Activated CD8-positive, alpha-beta T cell treated with anti-CD3 and anti-CD28 coated beads for 36 hours (primary cell): Measurements from ENCODE around the gene GSS. TPM values are rescaled to one million over a fixed set of nuclear protein-coding genes. Genes with fewer than 3 reads are reported as not detected.

Experiments used
- ATAC-seq: fragments of 200-7000 bp; cut with Tn5 transposase; one replicate; pipeline ENCODE4 v1.10.0; 2021; ENCODE audit warnings: mild to moderate bottlenecking, moderate library complexity
- CTCF ChIA-PET: fragments of 350-600 bp; sonication (Branson Sonifier 250); formaldehyde crosslinking; loops from one replicate; lab custom pipeline; 2021; ENCODE audit warnings: antibody characterized with exemption; lab: Charles Lee
- POLR2A ChIA-PET: fragments of 350-600 bp; sonication (Branson Sonifier 250); formaldehyde crosslinking; loops from one replicate; lab custom pipeline; 2021; ENCODE audit warnings: antibody characterized with exemption; lab: Charles Lee
- DNase-seq: peaks from one replicate; pipeline ENCODE4 v3.0.0-alpha.2; 2020
- H3K27ac Mint-ChIP-seq: one replicate; pipeline ENCODE4 v1.8.0; 2021; ENCODE audit warnings: mild to moderate bottlenecking, mixed read lengths
- H3K27me3 Mint-ChIP-seq: one replicate; pipeline ENCODE4 v1.8.0; 2021; ENCODE audit warnings: mixed read lengths
- H3K36me3 Mint-ChIP-seq: one replicate; pipeline ENCODE4 v1.8.0; 2021; ENCODE audit warnings: low read depth, mixed read lengths
- H3K4me1 Mint-ChIP-seq: one replicate; pipeline ENCODE4 v1.8.0; 2021; ENCODE audit warnings: low read depth, mixed read lengths
- H3K4me3 Mint-ChIP-seq: one replicate; pipeline ENCODE4 v1.8.0; 2021; ENCODE audit warnings: mild to moderate bottlenecking, moderate library complexity, mixed read lengths
- H3K9me3 Mint-ChIP-seq: one replicate; pipeline ENCODE4 v1.8.0; 2021; ENCODE audit warnings: mixed read lengths
- CTCF ChIP-seq: fragments of 200-600 bp; IDR thresholded peaks from one replicate; pipeline ENCODE4 v1.8.0; 2022; ENCODE audit warnings: antibody characterized with exemption, mild to moderate bottlenecking
- intact Hi-C: fragments of 100-400 bp; cut with micrococcal nuclease; formaldehyde crosslinking; loops from one replicate; pipeline ENCODE4 v1.10.0; 2022
- total RNA-seq, 2 experiments: library from RNA; stranded (reverse); gene quantifications; one replicate each; pipeline ENCODE4 v1.2.3, GENCODE V29; 2021

The GSS gene
- total RNA-seq, 2 experiments from 2014 or later = 50.9 to 52.7 TPM

DNA sequence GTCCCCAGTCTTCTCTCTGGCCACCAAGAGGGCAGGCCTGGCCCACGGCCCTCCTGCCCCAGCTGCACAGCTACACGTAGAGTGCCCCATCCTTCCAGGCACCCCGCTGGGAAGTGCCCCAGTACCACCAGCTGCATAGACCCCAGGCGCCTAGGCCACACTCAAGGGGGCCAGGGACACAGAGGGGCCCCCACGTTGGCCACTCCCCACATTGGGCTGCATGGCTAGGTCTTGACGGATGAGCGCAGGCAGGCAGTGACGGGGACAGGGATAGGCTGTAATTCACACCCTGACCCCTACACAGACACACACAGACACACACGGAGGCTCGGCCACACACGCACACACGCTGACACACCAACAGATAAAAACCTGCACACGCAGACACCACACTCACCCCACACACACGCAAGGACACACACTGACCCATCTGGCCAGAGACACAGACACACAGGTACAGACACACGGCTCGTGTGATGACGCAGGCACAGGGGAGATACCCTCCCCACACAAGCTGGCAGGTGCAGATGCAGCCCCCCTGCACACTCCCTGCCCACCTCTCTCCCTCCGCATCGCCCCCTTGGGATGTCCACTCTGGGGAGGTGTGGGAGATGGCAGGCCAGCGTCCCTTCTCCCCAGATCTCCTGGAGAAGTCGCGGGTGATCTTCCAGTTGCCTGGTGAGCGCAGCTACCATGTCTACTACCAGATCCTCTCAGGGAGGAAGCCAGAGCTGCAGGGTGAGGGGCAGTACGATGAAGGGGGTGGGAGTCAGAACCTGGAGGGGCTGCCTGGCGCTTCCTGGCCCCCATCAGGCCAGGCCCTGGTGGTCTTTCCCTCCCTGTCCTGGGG is 30.1 kb upstream of the GSS start:
- H3K27ac Mint-ChIP-seq = no peak overlapping the region

GRCh38 chr20:34984756-34985261 is 29.2 kb upstream of the GSS start:
- no peak for TF ChIP-seq CTCF
- H3K27ac Mint-ChIP-seq = no peak overlapping the region
- CTCF ChIA-PET = interaction anchor here (1.2 kb wide), 1 partner anchor 109 kb away, joined by 3 read pairs; no protein-coding TSS in a partner anchor
- H3K4me3 Mint-ChIP-seq = no peak overlapping the region
- POLR2A ChIA-PET = no interaction called here
- no peaks in the 10 kb centered on the region for H3K9me3 Mint-ChIP-seq
- H3K36me3 Mint-ChIP-seq = no peaks in the 10 kb centered on the region
- intact Hi-C loops = no loop called here
- ATAC-seq = no peak
- no peak for DNase-seq
- H3K27me3 Mint-ChIP-seq = peaks cover 14% of the 10 kb centered on the region
- no peaks in the 10 kb centered on the region for H3K4me1 Mint-ChIP-seq

More for the DNA sequence above, 30.1 kb upstream of the GSS start:
- ChIA-PET POLR2A (no interaction called here), CTCF (interaction anchor here (1.2 kb wide), 1 partner anchor 110 kb away, joined by 3 read pairs; no protein-coding TSS in a partner anchor)
- Mint-ChIP-seq H3K27me3 (peaks cover 14% of the 10 kb centered on the region), H3K4me3 (no peak overlapping the region), H3K36me3 (no peaks in the 10 kb centered on the region), H3K4me1 (no peaks in the 10 kb centered on the region), H3K9me3 (no peaks in the 10 kb centered on the region)
- intact Hi-C loops = no loop called here
- ATAC-seq (no peak), DNase-seq (no peak)
- no peak for TF ChIP-seq CTCF

DNA sequence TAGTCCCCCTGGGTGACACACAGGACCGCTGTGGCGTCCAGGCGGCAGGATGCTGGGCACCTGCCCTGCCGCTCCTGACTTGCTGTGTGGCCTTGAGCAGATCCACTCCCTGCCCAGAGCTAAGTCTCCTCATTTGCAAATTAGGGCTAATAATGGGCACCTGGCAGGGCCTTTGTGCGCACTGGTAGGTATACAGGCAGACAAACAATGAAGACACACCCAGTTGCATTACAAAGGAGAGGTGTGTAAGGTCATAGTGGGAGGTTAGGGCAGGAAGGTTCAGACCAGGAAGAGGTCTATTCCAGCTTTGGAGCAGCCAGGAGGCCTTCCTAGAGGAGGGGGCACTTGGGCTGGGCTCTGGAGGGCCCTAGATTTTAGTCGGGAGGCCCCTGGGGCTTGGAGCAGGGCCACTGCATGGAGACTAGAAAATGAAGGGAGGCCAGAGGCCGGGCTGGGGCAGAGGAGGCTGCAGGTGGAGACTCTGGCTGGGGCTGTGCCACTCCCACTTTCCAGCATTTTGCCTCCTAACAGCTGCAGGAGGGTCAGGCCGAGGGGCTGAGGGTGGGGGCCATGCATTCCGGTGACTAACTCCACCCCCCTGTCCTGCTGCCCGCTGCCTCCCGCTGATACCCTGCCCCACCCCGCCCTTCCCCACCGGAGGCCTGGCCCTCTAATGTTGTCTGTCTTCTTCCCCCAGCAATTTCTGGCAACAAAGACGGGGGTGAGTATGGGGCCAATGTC is 28.6 kb upstream of the GSS start:
- Mint-ChIP-seq H3K27me3 (peaks cover 14% of the 10 kb centered on the region), H3K4me3 (no peak overlapping the region), H3K36me3 (no peaks in the 10 kb centered on the region), H3K9me3 (no peaks in the 10 kb centered on the region), H3K4me1 (no peaks in the 10 kb centered on the region), H3K27ac (no peak overlapping the region)
- ChIA-PET CTCF (interaction anchor here (1.2 kb wide), 1 partner anchor 109 kb away, joined by 3 read pairs; no protein-coding TSS in a partner anchor), POLR2A (no interaction called here)
- intact Hi-C loops = no loop called here
- no peak for TF ChIP-seq CTCF
- no peak for DNase-seq
- ATAC-seq = no peak

- no peaks in the 10 kb centered on the region for H3K9me3 Mint-ChIP-seq
- intact Hi-C loops = no loop called here
- peaks cover 14% of the 10 kb centered on the region for H3K27me3 Mint-ChIP-seq
- ATAC-seq (no peak), DNase-seq (no peak)
- H3K36me3 Mint-ChIP-seq = no peaks in the 10 kb centered on the region
- POLR2A ChIA-PET = no interaction called here
- no peaks in the 10 kb centered on the region for H3K4me1 Mint-ChIP-seq
- no peak overlapping the region for H3K27ac Mint-ChIP-seq
- TF ChIP-seq CTCF = no peak
- no peak overlapping the region for H3K4me3 Mint-ChIP-seq
- CTCF ChIA-PET = no interaction called here
Observed at GRCh38 chr20:34983089-34983820, 27.6 kb upstream of the GSS start.
